Fibroblast of skin of scalp (primary cell): ENCODE measurements around the gene TNFRSF13B.
A peak's percentile ranks its signal among the peaks of the same experiment; 100 is the strongest.
"Not testable (repeated sequence)": the region's sequence is repeated elsewhere in the genome, so short reads cannot be mapped to it uniquely, and the experiment has no call there.

Experiments
- DNase-seq: peaks from one replicate; pipeline ENCODE4 v3.0.0-alpha.2; 2013

Gene TNFRSF13B

GRCh38 chr17:16924696-16925440 lies 47.0 kb downstream of the TNFRSF13B start:
- DNase-seq: no peak

GRCh38 chr17:16923904-16924695 lies 47.8 kb downstream of the TNFRSF13B start:
- no peak for DNase-seq

GRCh38 chr17:16923097-16923903 lies 48.6 kb downstream of the TNFRSF13B start:
- no peak for DNase-seq

- no peak for DNase-seq
Measured at GRCh38 chr17:16922386-16923096, 49.4 kb downstream of the TNFRSF13B start.

GRCh38 chr17:16921451-16921850 lies 50.5 kb downstream of the TNFRSF13B start:
- DNase-seq: not testable (repeated sequence)

- DNase-seq: no peak
Measured at GRCh38 chr17:16920628-16921020, 51.3 kb downstream of the TNFRSF13B start.

- no peak for DNase-seq
Measured at GRCh38 chr17:16919663-16920627, 52.0 kb downstream of the TNFRSF13B start.

GRCh38 chr17:16918443-16918842 lies 53.5 kb downstream of the TNFRSF13B start:
- no peak for DNase-seq

- DNase-seq: no peak
Measured at GRCh38 chr17:16917671-16918394, 54.1 kb downstream of the TNFRSF13B start.

- DNase-seq: no peak
Measured at GRCh38 chr17:16916557-16916920, 55.4 kb downstream of the TNFRSF13B start.

- DNase-seq: peak; percentile 44
Measured at GRCh38 chr17:16915752-16916556, 56.0 kb downstream of the TNFRSF13B start.

- DNase-seq: no peak
Measured at GRCh38 chr17:16913463-16913862, 58.5 kb downstream of the TNFRSF13B start.

GRCh38 chr17:16912021-16912962 lies 59.6 kb downstream of the TNFRSF13B start:
- no peak for DNase-seq

GRCh38 chr17:16911141-16911937 lies 60.6 kb downstream of the TNFRSF13B start:
- DNase-seq: no peak

- no peak for DNase-seq
Measured at GRCh38 chr17:16910341-16910740, 61.6 kb downstream of the TNFRSF13B start.

GRCh38 chr17:16909472-16910246 lies 62.3 kb downstream of the TNFRSF13B start:
- DNase-seq: no peak

GRCh38 chr17:16908273-16908672 lies 63.6 kb downstream of the TNFRSF13B start:
- DNase-seq: no peak
